Endothelial cell of umbilical vein (primary cell): ENCODE measurements around the gene ZFX.

Experiments
- MAX ChIP-seq: IDR thresholded peaks from 2 replicates; pipeline ENCODE4 v1.6.1; 2011; ENCODE audit not compliant: insufficient read depth, insufficient read length
- POLR2A ChIP-seq: IDR thresholded peaks from 2 replicates; pipeline ENCODE4 v1.6.1; 2012; ENCODE audit warnings: low read depth, mild to moderate bottlenecking, control low read depth, low read length

- no peak for TF ChIP-seq POLR2A
- TF ChIP-seq MAX = no peak
Measured at GRCh38 chrX:24235084-24235710, 85.7 kb downstream of the ZFX start.
